Breast epithelium (tissue), 4 donors: ENCODE measurements around the gene CYP26C1. TPM values are rescaled to one million over a fixed set of nuclear protein-coding genes. Genes with fewer than 3 reads are reported as not detected.
A peak's percentile ranks its signal among the peaks of the same experiment; 100 is the strongest.

Source experiments
- DNase-seq, 2 donors: peaks; one replicate each; pipeline ENCODE4 v3.0.0-alpha.2; 2019; ENCODE audit warnings: low spot score in 2 of 2
- H3K27ac ChIP-seq, 2 donors: fragments of 200-600 bp; sonication (generic) in 1 of 2; one replicate each; pipeline ENCODE4 v1.5.1; 2016 to 2019; ENCODE audit warnings: mild to moderate bottlenecking in 1 of 2
- H3K27me3 ChIP-seq, 2 donors: fragments of 200-600 bp; sonication (generic) in 1 of 2; one replicate each; pipeline versions ENCODE4 v1.5.1 to v1.6.0; 2017 to 2019; ENCODE audit warnings: control low read depth in 1 of 2, mild to moderate bottlenecking in 1 of 2
- H3K36me3 ChIP-seq: fragments of 200-600 bp; one replicate; pipeline ENCODE4 v1.5.1; 2019
- H3K4me1 ChIP-seq, 2 donors: fragments of 200-600 bp; sonication (generic); one replicate each; pipeline ENCODE4 v1.5.1; 2016 to 2019; ENCODE audit warnings: control low read depth in 1 of 2
- H3K4me3 ChIP-seq, 3 donors: fragments of 200-600 bp; sonication (generic); 1 replicate in 2 of 3; 2 replicates in 1 of 3; pipeline ENCODE4 v1.5.1; 2016 to 2019; ENCODE audit warnings: mild to moderate bottlenecking in 3 of 3, moderate library complexity in 2 of 3
- H3K9me3 ChIP-seq, 2 donors: fragments of 200-600 bp; sonication (generic) in 1 of 2; one replicate each; pipeline ENCODE4 v1.5.1; 2016 to 2019; ENCODE audit warnings: control low read depth in 1 of 2
- POLR2A ChIP-seq: fragments of 450-650 bp; IDR thresholded peaks from one replicate; pipeline ENCODE4 v1.6.1; 2016; ENCODE audit warnings: antibody characterized with exemption, mild to moderate bottlenecking, moderate library complexity
- POLR2AphosphoS5 ChIP-seq, 3 donors: sonication (generic); formaldehyde crosslinking; IDR thresholded peaks; one replicate each; pipeline ENCODE4 v1.6.1; 2017; ENCODE audit warnings: antibody characterized with exemption in 3 of 3
- intact Hi-C: fragments of 100-400 bp; cut with DNase I; formaldehyde crosslinking; loops from one replicate; pipeline ENCODE4 v1.15.1; 2023; ENCODE audit warnings: low total_unique reads
- total RNA-seq, 3 donors: library from RNA; depleted of rRNA; stranded (reverse); fragments of >200 nt; gene quantifications; one replicate each; pipeline ENCODE4 v1.1.0, GENCODE V29; 2016
- TF ChIP-seq, protein P1 (sequence below), 3 donors: fragments of 450-650 bp; IDR thresholded peaks; one replicate each; pipeline ENCODE4 v1.5.1; 2016 to 2017; ENCODE audit warnings: antibody characterized with exemption in 3 of 3, mild to moderate bottlenecking in 3 of 3, moderate library complexity in 3 of 3

CYP26C1 gene
- total RNA-seq, 3 donors from 2014 or later: 0.15 to 0.16 TPM; not detected in 1

DNA sequence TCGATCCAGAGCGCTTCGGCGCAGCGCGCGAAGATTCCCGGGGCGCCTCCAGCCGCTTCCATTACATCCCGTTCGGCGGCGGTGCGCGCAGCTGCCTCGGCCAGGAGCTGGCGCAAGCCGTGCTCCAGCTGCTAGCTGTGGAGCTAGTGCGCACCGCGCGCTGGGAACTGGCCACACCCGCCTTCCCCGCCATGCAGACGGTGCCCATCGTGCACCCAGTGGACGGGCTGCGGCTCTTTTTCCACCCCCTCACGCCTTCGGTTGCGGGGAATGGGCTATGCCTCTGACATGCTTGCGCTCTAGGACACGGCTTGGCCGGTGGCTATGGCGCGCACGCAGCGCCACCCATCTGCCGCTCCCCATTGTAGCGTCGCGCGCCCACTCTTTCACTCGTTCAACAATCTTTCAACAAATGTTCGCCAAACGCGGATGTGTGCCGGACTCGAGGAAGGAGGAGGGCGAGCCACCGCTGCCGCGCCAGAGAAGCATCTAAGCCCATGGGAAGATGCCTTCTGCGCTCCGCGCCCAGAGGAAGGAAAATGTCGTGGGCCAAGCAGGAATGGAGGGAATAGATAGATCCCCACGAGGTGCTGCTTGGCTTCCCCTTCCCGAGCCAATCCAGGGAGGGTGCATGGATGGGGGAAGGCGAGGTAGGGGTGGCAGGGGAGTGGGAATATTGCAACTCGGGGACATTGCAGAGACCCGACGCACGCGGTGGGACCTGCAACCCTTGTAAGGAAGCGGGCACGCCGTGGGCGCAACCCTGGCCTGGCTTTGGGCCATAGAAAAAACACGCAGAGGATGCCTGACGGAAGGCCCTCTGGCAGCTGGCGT, 8.0 kb downstream of the CYP26C1 start:
- TF ChIP-seq POLR2AphosphoS5 (IDR thresholded peaks at IDR 0.05): no peak
- no peak for TF ChIP-seq POLR2A
- TF ChIP-seq, protein P1, sequence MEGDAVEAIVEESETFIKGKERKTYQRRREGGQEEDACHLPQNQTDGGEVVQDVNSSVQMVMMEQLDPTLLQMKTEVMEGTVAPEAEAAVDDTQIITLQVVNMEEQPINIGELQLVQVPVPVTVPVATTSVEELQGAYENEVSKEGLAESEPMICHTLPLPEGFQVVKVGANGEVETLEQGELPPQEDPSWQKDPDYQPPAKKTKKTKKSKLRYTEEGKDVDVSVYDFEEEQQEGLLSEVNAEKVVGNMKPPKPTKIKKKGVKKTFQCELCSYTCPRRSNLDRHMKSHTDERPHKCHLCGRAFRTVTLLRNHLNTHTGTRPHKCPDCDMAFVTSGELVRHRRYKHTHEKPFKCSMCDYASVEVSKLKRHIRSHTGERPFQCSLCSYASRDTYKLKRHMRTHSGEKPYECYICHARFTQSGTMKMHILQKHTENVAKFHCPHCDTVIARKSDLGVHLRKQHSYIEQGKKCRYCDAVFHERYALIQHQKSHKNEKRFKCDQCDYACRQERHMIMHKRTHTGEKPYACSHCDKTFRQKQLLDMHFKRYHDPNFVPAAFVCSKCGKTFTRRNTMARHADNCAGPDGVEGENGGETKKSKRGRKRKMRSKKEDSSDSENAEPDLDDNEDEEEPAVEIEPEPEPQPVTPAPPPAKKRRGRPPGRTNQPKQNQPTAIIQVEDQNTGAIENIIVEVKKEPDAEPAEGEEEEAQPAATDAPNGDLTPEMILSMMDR (IDR thresholded peaks at IDR 0.05): no peak
- intact Hi-C loops: no loop called here
- DNase-seq: no peak
- Histone ChIP-seq H3K27ac (no peak overlapping the region), H3K36me3 (no peaks in the 10 kb centered on the region), H3K4me3 (peak overlapping the region in 2 of 3 donors; percentile 13 to 31), H3K4me1 (peaks cover 5 to 11% of the 10 kb centered on the region in 2 donors), H3K27me3 (peaks cover 0 to 84% of the 10 kb centered on the region in 2 donors), H3K9me3 (no peaks in the 10 kb centered on the region)

DNA sequence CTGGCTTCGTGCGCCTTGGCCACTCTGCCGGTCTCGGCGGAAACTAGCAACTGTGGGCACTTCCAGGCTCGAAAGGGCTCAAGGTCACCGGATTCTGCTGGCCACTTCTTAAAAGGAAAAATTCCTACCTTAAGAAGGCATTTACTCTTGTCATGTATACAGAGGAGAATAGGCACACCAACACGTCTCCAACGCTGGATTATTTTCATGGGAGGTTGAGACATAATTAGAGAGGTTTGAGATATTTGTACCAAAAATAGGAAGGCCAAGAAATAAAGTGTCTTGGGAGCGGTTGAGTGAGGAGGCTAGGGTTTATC, 8.6 kb downstream of the CYP26C1 start:
- no peak for DNase-seq
- Histone ChIP-seq H3K27ac (no peak overlapping the region), H3K9me3 (no peaks in the 10 kb centered on the region), H3K4me3 (no peak overlapping the region), H3K36me3 (no peaks in the 10 kb centered on the region), H3K4me1 (peaks cover 6 to 12% of the 10 kb centered on the region in 2 donors), H3K27me3 (peaks cover 0 to 86% of the 10 kb centered on the region in 2 donors)
- intact Hi-C loops: no loop called here
- no peak for TF ChIP-seq POLR2A

DNA sequence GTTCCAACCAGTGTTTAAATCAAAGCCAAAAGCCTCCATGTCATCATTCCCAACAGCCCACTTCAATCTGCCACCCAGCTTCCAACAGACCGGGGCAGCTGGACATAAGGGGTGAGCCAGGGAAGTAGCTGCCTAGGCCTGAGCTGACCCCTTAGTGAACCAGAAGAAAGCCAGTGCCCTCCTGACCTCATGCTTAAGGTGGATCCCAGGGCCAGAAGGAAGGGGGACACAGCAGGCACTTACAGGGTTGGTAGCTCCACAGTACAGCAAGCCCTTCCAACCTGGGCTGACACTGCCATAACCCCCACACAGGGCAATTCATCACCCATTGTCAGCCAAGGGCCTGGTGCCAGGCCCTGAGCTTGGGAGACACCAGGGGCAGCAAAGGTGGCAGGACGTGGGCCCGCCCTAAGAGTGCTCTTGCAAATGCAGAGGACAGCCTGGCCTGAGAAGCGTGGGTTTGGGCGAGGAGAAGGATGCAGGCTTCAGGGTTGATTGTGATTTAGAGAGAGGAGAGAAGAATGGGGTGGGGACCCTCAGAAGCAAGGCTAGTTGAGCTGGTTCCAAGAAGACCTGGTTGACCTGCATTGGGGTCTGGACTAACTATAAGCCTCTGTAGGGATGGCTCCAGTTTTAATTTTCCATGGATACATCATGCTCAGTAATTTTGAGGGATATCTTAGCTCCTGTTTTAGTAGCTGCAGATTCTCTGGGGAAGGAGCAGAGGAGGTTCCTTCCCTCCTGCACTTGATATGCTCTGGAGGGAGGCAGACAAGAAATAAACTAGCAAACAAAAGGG, 10.0 kb downstream of the CYP26C1 start:
- H3K4me1 ChIP-seq: peaks cover 6 to 12% of the 10 kb centered on the region in 2 donors
- intact Hi-C loops: no loop called here
- H3K4me3 ChIP-seq: no peak overlapping the region
- no peaks in the 10 kb centered on the region for H3K36me3 ChIP-seq
- DNase-seq: peak in 1 of 2 donors; percentile 7
- TF ChIP-seq, protein P1 (IDR thresholded peaks at IDR 0.05): no peak
- TF ChIP-seq POLR2AphosphoS5 (IDR thresholded peaks at IDR 0.05) (no peak), POLR2A (no peak)
- H3K9me3 ChIP-seq: no peaks in the 10 kb centered on the region
- no peak overlapping the region for H3K27ac ChIP-seq
- peaks cover 0 to 86% of the 10 kb centered on the region in 2 donors for H3K27me3 ChIP-seq

DNA sequence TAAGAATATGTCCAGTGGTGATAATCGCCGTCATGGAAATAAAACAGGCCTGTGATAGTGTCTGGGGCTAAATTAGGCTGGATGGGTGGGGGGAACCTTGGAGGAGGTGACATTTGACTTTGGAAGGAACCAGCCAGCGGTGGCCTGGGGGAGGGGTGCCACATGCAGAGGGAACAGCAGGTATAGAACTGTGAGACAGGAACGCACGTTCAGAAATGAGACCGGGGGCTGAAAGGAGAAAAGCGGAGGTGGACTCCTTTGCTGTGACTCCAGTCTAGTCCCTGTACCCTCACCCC, 10.5 kb downstream of the CYP26C1 start:
- no peak overlapping the region for H3K4me3 ChIP-seq
- TF ChIP-seq, protein P1 (IDR thresholded peaks at IDR 0.05): no peak
- TF ChIP-seq POLR2A (no peak), POLR2AphosphoS5 (IDR thresholded peaks at IDR 0.05) (no peak)
- no peaks in the 10 kb centered on the region for H3K9me3 ChIP-seq
- no peak overlapping the region for H3K27ac ChIP-seq
- intact Hi-C loops: no loop called here
- no peaks in the 10 kb centered on the region for H3K36me3 ChIP-seq
- H3K4me1 ChIP-seq: peaks cover 6 to 12% of the 10 kb centered on the region in 2 donors
- H3K27me3 ChIP-seq: peaks cover 0 to 82% of the 10 kb centered on the region in 2 donors
- DNase-seq: peak in 1 of 2 donors; percentile 9

DNA sequence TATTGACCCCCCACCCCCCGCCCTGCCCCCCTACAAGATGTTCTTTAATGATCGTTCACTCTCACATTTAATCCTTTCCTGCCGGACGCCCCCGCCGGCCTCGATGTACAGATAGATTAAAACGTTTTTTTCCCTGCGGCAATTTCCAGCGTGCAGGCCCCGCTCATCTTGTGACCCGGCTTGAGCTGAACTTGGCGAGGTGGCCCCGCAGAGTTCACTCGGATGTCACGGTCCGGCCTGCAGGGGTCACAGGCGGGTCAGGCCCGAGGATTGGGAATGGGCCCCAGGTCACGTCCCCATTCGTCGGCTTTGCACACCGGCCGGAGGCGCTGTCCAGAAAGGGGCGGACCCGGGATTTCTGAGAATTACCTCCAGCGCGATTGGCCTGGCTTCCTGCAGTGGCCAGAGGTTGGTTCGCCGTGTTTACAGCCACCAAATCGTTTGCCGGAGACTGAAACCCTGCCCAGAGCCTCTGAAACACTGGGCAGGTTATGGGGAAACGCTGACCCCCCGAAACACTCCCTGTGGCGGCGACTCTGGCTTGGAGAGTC, 11.2 kb downstream of the CYP26C1 start:
- H3K27me3 ChIP-seq: peaks cover 0 to 76% of the 10 kb centered on the region in 2 donors
- peaks cover 6 to 12% of the 10 kb centered on the region in 2 donors for H3K4me1 ChIP-seq
- DNase-seq: peak in 1 of 2 donors; percentile 17

More for the DNA sequence above, 11.2 kb downstream of the CYP26C1 start:
- H3K9me3 ChIP-seq: no peaks in the 10 kb centered on the region
- no peaks in the 10 kb centered on the region for H3K36me3 ChIP-seq
- peak overlapping the region; percentile 14 to 65 (median 54) for H3K4me3 ChIP-seq
- no peak overlapping the region for H3K27ac ChIP-seq
- intact Hi-C loops: no loop called here
- TF ChIP-seq, protein P1 (IDR thresholded peaks at IDR 0.05): no peak
- no peak for TF ChIP-seq POLR2AphosphoS5 (IDR thresholded peaks at IDR 0.05)
- TF ChIP-seq POLR2A: no peak
